ENCODE measurements around the gene CYP2U1. TPM values are rescaled to one million over a fixed set of nuclear protein-coding genes. Genes with fewer than 3 reads are reported as not detected.
"Not testable (repeated sequence)": the region's sequence is repeated elsewhere in the genome, so short reads cannot be mapped to it uniquely, and the experiment has no call there.

The CYP2U1 gene
- total RNA-seq, 1 donor from 2014 or later = 7.1 TPM

DNA sequence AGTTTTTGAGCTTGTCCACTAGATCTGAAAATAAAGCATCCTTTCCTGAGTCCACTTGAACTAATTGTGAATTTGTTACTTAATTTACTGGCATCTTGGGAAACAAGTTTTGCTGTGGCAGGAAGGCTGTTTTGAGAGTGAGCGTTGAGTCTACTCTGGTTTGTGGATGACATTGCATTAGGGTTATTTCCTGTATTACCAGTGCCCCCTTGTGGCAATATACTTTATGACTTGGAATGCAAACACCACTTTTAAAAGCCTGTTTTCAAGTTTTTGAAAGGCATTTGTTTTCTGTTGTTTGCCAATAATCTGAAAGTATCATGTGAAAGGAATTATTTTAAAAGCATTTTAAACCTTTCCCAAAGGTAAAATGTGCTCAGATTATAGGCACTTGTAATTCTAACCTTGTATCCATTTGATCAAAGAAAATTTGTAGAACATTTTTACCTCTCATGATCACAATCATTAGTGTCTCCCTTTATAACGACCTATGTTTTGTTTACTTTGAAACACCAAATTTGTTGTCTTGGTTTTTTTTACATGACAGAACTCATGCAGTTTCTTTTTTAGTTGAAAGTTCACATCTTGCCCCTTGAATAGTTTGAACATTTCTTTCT is 18.0 kb upstream of the CYP2U1 start:
- intact Hi-C loops (cut with DNase I) = loop anchor here (1.0 to 2.0 kb wide), 2 partner anchors 89 to 156 kb away; partner anchors contain the start of gene SGMS2
- ATAC-seq (peak; percentile 79), DNase-seq (ENCODE audit: missing footprints) (no peak)

- no peak for DNase-seq (ENCODE audit: missing footprints)
- intact Hi-C loops (cut with DNase I) = no loop called here
- no peak for ATAC-seq
Measured at GRCh38 chr4:107915220-107915619, 16.1 kb upstream of the CYP2U1 start.

DNA sequence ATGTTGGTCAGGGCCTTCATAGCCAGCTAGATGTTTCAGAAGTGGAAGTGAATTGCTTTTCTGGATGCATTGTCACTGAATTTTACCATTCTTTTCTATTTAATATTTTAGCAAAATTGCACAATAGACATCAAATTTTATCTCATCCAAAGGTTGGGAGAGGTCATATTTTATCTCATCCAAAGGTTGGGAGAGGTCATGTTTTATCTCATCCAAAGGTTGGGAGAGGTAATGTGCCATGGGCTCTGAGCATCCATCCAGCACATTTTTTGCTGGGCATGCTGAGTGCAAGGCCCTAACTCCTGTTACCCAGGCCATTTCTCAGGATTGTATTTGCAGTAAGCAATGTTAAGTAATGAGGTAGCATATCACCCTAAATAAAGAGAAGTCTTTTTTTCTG is 14.7 kb upstream of the CYP2U1 start:
- intact Hi-C loops (cut with DNase I) = no loop called here
- ATAC-seq (no peak), DNase-seq (ENCODE audit: missing footprints) (no peak)

DNA sequence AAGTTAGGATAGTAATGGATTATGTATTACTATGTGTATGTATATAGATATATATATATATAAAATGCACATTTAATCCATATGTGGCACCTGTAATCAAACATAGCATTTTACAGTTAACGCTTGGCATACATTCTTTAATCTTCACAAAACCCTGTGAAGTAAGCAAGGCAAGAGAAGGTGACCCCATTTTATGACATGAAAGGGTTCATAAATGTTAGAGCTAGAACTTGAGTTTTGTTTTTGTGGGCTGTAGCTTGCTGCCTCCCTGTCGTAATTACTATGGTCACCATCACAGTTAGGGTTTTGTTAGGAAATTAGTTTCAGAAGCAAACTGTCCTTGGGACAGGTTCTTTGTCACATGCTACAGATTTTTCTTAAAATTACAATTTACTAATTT is 13.8 kb upstream of the CYP2U1 start:
- ATAC-seq = no peak
- no peak for DNase-seq (ENCODE audit: missing footprints)
- intact Hi-C loops (cut with DNase I) = no loop called here

GRCh38 chr4:107922486-107923473 is 8.6 kb upstream of the CYP2U1 start:
- intact Hi-C loops (cut with DNase I) = no loop called here
- DNase-seq (ENCODE audit: missing footprints) (no peak), ATAC-seq (no peak)

- not testable (repeated sequence) for ATAC-seq
Measured at GRCh38 chr4:107925713-107926112, 5.6 kb upstream of the CYP2U1 start.

DNA sequence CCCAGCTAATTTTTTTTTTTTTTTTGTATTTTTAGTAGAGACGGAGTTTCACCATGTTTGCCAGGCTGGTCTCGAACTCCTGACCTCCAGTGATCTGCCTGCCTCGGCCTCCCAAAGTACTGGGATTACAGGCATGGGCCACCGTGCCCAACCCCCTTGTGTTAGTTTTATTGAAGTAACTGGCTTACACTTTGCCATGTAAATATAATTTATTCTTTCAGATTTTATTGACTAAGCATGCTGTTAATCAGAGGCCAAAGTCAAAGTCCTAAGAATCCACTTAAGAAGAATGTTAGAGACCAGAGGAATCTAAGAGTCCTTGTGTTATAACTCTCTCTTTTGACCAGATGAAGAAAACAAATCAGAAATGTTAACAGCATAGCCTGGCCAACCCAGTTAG is 4.5 kb upstream of the CYP2U1 start:
- ATAC-seq; intact Hi-C loops (cut with DNase I); DNase-seq (ENCODE audit: missing footprints): not testable (repeated sequence)

More at GRCh38 chr4:107925713-107926112, 5.6 kb upstream of the CYP2U1 start:
- DNase-seq (ENCODE audit: missing footprints); intact Hi-C loops (cut with DNase I): not testable (repeated sequence)

GRCh38 chr4:107931775-107932321 is 499 bp downstream of the CYP2U1 start:
- intact Hi-C loops (cut with DNase I) = loop anchor here (2.0 kb wide), 1 partner anchor 57 kb away; the partner anchor contains the start of gene HADH
- no peak for ATAC-seq

DNA sequence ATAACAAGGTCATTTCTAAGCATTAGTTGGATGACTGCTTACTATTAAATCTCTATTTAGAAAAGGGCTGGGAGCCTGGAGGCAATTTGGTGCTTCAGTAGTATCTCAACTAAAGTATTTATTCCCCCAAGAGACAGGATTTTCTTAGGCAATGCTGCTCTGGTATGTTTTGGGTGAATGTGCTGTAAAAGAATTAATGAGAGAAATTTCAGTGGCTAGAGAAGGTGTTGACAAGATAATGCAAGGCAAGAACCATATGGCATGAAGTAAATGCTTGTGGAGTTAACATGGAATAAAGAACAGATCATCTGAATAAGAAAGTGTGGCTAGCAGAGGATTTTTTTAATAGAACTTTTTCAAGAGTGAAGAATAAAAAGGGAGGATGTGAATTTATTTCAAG is 3.9 kb downstream of the CYP2U1 start:
- no peak for ATAC-seq
- intact Hi-C loops (cut with DNase I) = no loop called here
- DNase-seq (ENCODE audit: missing footprints) = no peak

More at GRCh38 chr4:107931775-107932321, 499 bp downstream of the CYP2U1 start:
- DNase-seq (ENCODE audit: missing footprints) = no peak

- intact Hi-C loops (cut with DNase I) = no loop called here
- DNase-seq (ENCODE audit: missing footprints) (no peak), ATAC-seq (no peak)
Measured at GRCh38 chr4:107937040-107937439, 5.7 kb downstream of the CYP2U1 start.

DNA sequence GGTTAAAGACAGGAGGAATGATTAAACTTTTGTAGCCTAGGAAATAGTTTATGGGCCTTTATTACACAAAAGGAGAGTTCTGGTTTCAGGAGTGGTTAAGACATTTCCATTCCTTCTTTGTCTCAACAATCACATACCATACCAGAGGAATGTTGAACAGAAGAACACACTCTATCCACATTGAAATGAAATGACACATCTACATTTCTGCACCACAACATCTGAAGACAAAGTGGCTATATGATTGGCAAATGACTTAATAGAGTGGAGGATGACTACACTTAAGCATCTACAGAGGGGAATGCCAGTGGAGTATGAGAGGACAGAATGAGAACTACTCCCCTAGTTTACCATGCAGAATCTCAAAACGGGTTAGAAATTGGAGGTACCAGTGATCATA is 8.0 kb downstream of the CYP2U1 start:
- intact Hi-C loops (cut with DNase I) = no loop called here
- ATAC-seq (no peak), DNase-seq (ENCODE audit: missing footprints) (no peak)

GRCh38 chr4:107945809-107946208 is 14.5 kb downstream of the CYP2U1 start:
- intact Hi-C loops (cut with DNase I) = no loop called here
- no peak for ATAC-seq
- no peak for DNase-seq (ENCODE audit: missing footprints)

DNA sequence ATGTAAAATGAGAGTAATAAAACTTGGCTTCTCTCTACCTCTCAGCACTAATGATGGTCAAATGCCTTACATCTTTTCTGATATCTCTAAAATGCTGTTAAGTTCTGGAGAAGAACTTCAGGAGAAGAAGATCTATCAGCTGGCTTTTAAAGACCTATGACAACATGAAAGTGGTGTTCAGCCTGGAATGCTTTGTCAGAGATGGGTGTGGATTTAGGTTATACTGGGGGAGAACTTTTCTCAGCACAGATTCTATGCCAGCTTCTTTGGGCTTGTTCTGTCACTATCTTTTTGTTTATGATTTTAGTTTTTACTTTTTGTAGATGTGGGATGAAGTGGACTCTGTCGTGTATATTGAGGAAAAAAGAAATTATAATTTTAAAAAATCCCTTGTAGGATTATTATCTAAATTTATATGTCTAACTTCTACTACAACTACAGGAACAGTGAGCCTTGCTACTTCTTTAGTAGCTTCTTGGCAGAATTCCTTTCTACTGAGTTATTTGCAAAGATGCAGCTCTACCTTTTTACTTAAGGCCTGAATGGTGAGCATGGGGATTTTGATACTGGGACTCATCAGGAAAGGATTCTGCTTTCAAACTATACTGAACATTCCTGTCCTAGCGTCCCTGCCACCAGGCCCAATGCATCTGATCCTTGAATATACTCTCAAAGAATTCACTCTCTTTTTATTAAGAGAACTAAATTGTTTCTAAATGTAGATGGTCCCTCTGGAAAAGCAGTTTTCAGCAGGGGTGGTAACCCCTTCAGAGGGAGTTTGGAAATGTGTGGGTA is 19.6 kb downstream of the CYP2U1 start:
- ATAC-seq (no peak), DNase-seq (ENCODE audit: missing footprints) (no peak)
- intact Hi-C loops (cut with DNase I) = no loop called here

GRCh38 chr4:107951551-107951950 is 20.2 kb downstream of the CYP2U1 start:
- intact Hi-C loops (cut with DNase I) = no loop called here
- DNase-seq (ENCODE audit: missing footprints) (no peak), ATAC-seq (no peak)

DNA sequence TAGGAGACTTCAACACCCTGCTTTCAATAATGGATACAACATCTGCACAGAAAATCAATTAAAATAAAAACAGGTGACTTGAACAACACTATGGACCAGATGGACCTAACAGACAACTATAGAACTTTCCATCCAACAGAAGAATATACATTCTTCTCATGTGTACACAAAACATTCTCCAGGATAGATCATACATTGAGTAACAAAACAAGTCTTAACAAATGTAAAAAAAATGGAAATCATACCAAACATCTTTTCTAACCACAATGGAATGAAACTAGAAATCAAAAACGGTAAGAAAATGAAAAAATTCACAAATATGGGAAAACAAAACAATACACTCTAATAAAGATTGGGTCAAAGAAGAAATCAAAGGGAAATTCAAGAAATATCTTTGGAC is 24.7 kb downstream of the CYP2U1 start:
- intact Hi-C loops (cut with DNase I) = no loop called here
- ATAC-seq (no peak), DNase-seq (ENCODE audit: missing footprints) (no peak)

- DNase-seq (ENCODE audit: missing footprints) = no peak
- no peak for ATAC-seq
- intact Hi-C loops (cut with DNase I) = no loop called here
Measured at GRCh38 chr4:107966903-107967302, 35.6 kb downstream of the CYP2U1 start.

DNA sequence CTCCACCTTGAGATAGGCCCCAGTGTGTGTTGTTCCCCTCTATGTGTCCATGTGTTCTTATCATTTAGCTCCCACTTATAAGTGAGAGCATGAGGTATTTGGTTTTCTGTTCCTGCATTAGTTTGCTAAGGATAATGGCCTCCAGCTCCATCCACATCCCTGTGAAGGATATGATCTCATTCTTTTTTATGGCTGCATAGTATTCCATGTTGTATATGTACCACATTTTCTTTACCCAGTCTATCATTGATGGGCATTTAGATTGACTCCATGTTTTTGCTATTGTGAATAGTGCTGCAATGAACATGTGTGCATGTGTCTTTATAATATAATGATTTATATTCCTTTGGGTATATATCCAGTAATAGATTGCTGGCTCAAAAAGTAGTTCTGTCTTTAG is 36.2 kb downstream of the CYP2U1 start:
- DNase-seq (ENCODE audit: missing footprints); intact Hi-C loops (cut with DNase I); ATAC-seq: not testable (repeated sequence)

GRCh38 chr4:107967921-107968320 is 36.6 kb downstream of the CYP2U1 start:
- ATAC-seq; intact Hi-C loops (cut with DNase I); DNase-seq (ENCODE audit: missing footprints): not testable (repeated sequence)
